Sigmoid colon (tissue), 7 donors: ENCODE data around the gene MAST1. TPM values are rescaled to one million over a fixed set of nuclear protein-coding genes. Genes with fewer than 3 reads are reported as not detected.

Experiments
- DNase-seq: peaks from one replicate; pipeline ENCODE4 v3.0.0-alpha.2; 2019
- H3K27ac ChIP-seq, 4 donors: fragments of 200-600 bp; sonication (generic); one replicate each; pipeline ENCODE4 v1.5.1; 2016 to 2019; ENCODE audit warnings: mild to moderate bottlenecking in 1 of 4
- H3K27me3 ChIP-seq, 3 donors: fragments of 200-600 bp; sonication (generic); one replicate each; pipeline ENCODE4 v1.5.1; 2019; ENCODE audit warnings: mild to moderate bottlenecking in 1 of 3
- H3K36me3 ChIP-seq, 4 donors: fragments of 200-600 bp; sonication (generic); one replicate each; pipeline ENCODE4 v1.5.1; 2016 to 2019
- H3K4me1 ChIP-seq, 4 donors: fragments of 200-600 bp; sonication (generic); one replicate each; pipeline ENCODE4 v1.5.1; 2017 to 2019
- H3K4me3 ChIP-seq, 4 donors: fragments of 200-600 bp; sonication (generic); one replicate each; pipeline ENCODE4 v1.5.1; 2017 to 2019; ENCODE audit warnings: mild to moderate bottlenecking in 2 of 4, moderate library complexity in 1 of 4
- H3K9me3 ChIP-seq, 4 donors: fragments of 200-600 bp in 3 of 4; sonication (generic) in 3 of 4; one replicate each; pipeline versions ENCODE4 v1.5.1 to v1.6.1; 2013 to 2019
- CTCF ChIP-seq, 4 experiments: fragments of 450-650 bp in 3 of 4; fragments of 200-600 bp in 1 of 4; IDR thresholded peaks; one replicate each; pipeline ENCODE4 v1.5.1; 2016 to 2019; ENCODE audit warnings: antibody characterized with exemption in 4 of 4, mild to moderate bottlenecking in 3 of 4, moderate library complexity in 2 of 4
- EP300 ChIP-seq, 4 donors: sonication (generic); formaldehyde crosslinking; IDR thresholded peaks; one replicate each; pipeline ENCODE4 v1.6.1; 2017; ENCODE audit warnings: antibody characterized with exemption in 4 of 4
- POLR2A ChIP-seq, 2 donors: fragments of 450-650 bp; IDR thresholded peaks; one replicate each; pipeline ENCODE4 v1.6.1; 2016; ENCODE audit warnings: antibody characterized with exemption in 2 of 2, mild to moderate bottlenecking in 2 of 2, moderate library complexity in 2 of 2
- POLR2AphosphoS5 ChIP-seq, 4 donors: sonication (generic); formaldehyde crosslinking; IDR thresholded peaks; one replicate each; pipeline ENCODE4 v1.6.1; 2017; ENCODE audit warnings: antibody characterized with exemption in 4 of 4
- WGBS, 2 donors: extraction: QIAGEN DNeasy Blood & Tissue Kit; methylation state at CpG; one replicate each; pipeline ENCODE4 v1.1.7; 2013; 5-methylcytosine and 5-hydroxymethylcytosine counted together
- intact Hi-C: fragments of 100-400 bp; cut with DNase I; formaldehyde crosslinking; loops from one replicate; pipeline ENCODE4 v1.15.1; 2023
- polyA plus RNA-seq, 3 donors: library from polyadenylated mRNA; stranded (reverse); fragments of 200-250 nt; gene quantifications; one replicate each; pipeline ENCODE4 v1.2.3, GENCODE V29; 2013
- total RNA-seq, 4 donors: library from RNA; depleted of rRNA; stranded (reverse); fragments of >200 nt; gene quantifications; one replicate each; pipeline ENCODE4 v1.1.0, GENCODE V29; 2016
- donor health status: healthy with polysubstance abuse.
- donor health status: Bipolar disorder and iron deficiency.
- donor health status: healthy.

MAST1 gene
- total and polyA plus RNA-seq, 7 donors = 0.49 to 3.3 (median 1.2) TPM

- Histone ChIP-seq H3K9me3 (no peaks in the 10 kb centered on the region), H3K36me3 (no peaks in the 10 kb centered on the region), H3K4me1 (peaks cover 0 to 17% (median 12%) of the 10 kb centered on the region in 4 donors), H3K27ac (no peak overlapping the region), H3K4me3 (no peak overlapping the region), H3K27me3 (peaks cover 47 to 100% (median 86%) of the 10 kb centered on the region in 3 donors)
- TF ChIP-seq CTCF (IDR thresholded peaks at IDR 0.05) = no peak
- no peak for TF ChIP-seq EP300 (IDR thresholded peaks at IDR 0.05)
- intact Hi-C loops = no loop called here
- DNase-seq = no peak
- 3 to 8% methylated on average over 23 of the region's 23 CpGs for WGBS, 2 donors
Measured at GRCh38 chr19:12828494-12828893, 9.8 kb upstream of the MAST1 start.

GRCh38 chr19:12833418-12833737 is 4.9 kb upstream of the MAST1 start:
- intact Hi-C loops = no loop called here
- no peaks in the 10 kb centered on the region for H3K36me3 ChIP-seq
- H3K4me3 ChIP-seq = peak overlapping the region in 3 of 4 donors; percentile 31 to 44 (median 43)
- H3K4me1 ChIP-seq = peaks cover 0 to 28% (median 21%) of the 10 kb centered on the region in 4 donors
- no peak for DNase-seq
- peaks cover 75 to 100% (median 92%) of the 10 kb centered on the region in 3 donors for H3K27me3 ChIP-seq
- no peak overlapping the region for H3K27ac ChIP-seq
- no peaks in the 10 kb centered on the region for H3K9me3 ChIP-seq
- WGBS, 2 donors = 0 to 5% methylated on average over 5 of the region's 5 CpGs
- TF ChIP-seq POLR2A (IDR thresholded peaks at IDR 0.05) (no peak), EP300 (IDR thresholded peaks at IDR 0.05) (no peak), POLR2AphosphoS5 (IDR thresholded peaks at IDR 0.05) (no peak), CTCF (IDR thresholded peaks at IDR 0.05) (no peak)

- no peak for TF ChIP-seq EP300 (IDR thresholded peaks at IDR 0.05)
- no peak for TF ChIP-seq CTCF (IDR thresholded peaks at IDR 0.05)
- no peak for TF ChIP-seq POLR2AphosphoS5 (IDR thresholded peaks at IDR 0.05)
- TF ChIP-seq POLR2A (IDR thresholded peaks at IDR 0.05) = no peak
- intact Hi-C loops = no loop called here
- Histone ChIP-seq H3K4me1 (peaks cover 0 to 33% (median 25%) of the 10 kb centered on the region in 4 donors), H3K36me3 (no peaks in the 10 kb centered on the region), H3K27me3 (peaks cover 81 to 100% (median 92%) of the 10 kb centered on the region in 3 donors), H3K27ac (no peak overlapping the region), H3K4me3 (peak overlapping the region in 3 of 4 donors; percentile 31 to 44 (median 43)), H3K9me3 (no peaks in the 10 kb centered on the region)
- DNase-seq = no peak
- whole genome bisulfite sequencing, 2 donors = 1 to 2% methylated on average over 87 of the region's 87 CpGs
Measured at GRCh38 chr19:12833738-12834565, 4.4 kb upstream of the MAST1 start.

GRCh38 chr19:12834566-12834943 is 3.8 kb upstream of the MAST1 start, which contains the start of gene RTBDN:
Gene RTBDN (minus strand): TSS chr19:12834579. CDS start chr19:12829979, 4,600 bp downstream.
- 10 to 12% methylated on average over 20 of the region's 20 CpGs for WGBS, 2 donors
- Histone ChIP-seq H3K36me3 (no peaks in the 10 kb centered on the region), H3K4me3 (peak within 1 kb of the TSS in 3 of 4 donors; percentile 31 to 44 (median 43)), H3K4me1 (peaks cover 0 to 34% (median 26%) of the 10 kb centered on the region in 4 donors), H3K9me3 (no peaks in the 10 kb centered on the region), H3K27ac (no peak within 1 kb of the TSS), H3K27me3 (peaks cover 85 to 100% (median 92%) of the 10 kb centered on the region in 3 donors)
- intact Hi-C loops = no loop called here
- DNase-seq = no peak
- TF ChIP-seq POLR2AphosphoS5 (IDR thresholded peaks at IDR 0.05) (no peak), CTCF (IDR thresholded peaks at IDR 0.05) (no peak), EP300 (IDR thresholded peaks at IDR 0.05) (no peak), POLR2A (IDR thresholded peaks at IDR 0.05) (no peak)
